ENCODE measurements around the gene SNX6. TPM values are rescaled to one million over a fixed set of nuclear protein-coding genes. Genes with fewer than 3 reads are reported as not detected.
"Not testable (repeated sequence)": the region's sequence is repeated elsewhere in the genome, so short reads cannot be mapped to it uniquely, and the experiment has no call there.

The SNX6 gene
- total and polyA plus RNA-seq, 7 donors, result 30.7 to 66.2 (median 43.8) TPM

GRCh38 chr14:34662561-34663088 lies 32.7 kb upstream of the SNX6 start:
- no peak for ATAC-seq
- intact Hi-C loops (cut with DNase I), result no loop called here
- TF ChIP-seq CTCF (IDR thresholded peaks at IDR 0.05), result no peak
- 95 to 96% (median 95%) methylated on average over 4 of the region's 4 CpGs for WGBS, 3 donors
- H3K4me3 ChIP-seq, result no peak overlapping the region
- no peak for DNase-seq
- H3K27ac ChIP-seq, result no peak overlapping the region
- H3K36me3 ChIP-seq (ENCODE audit: insufficient read depth in 1 of 2, low read depth in 1 of 2), result no peaks in the 10 kb centered on the region
- H3K27me3 ChIP-seq (ENCODE audit: insufficient read depth in 3 of 3, low read length in 2 of 3), result no peaks in the 10 kb centered on the region
- H3K9me3 ChIP-seq, result peaks cover 4% of the 10 kb centered on the region
- H3K4me1 ChIP-seq, result no peaks in the 10 kb centered on the region

GRCh38 chr14:34660796-34661195 lies 30.8 kb upstream of the SNX6 start:
- H3K36me3 ChIP-seq (ENCODE audit: insufficient read depth in 1 of 2, low read depth in 1 of 2), result no peaks in the 10 kb centered on the region
- H3K9me3 ChIP-seq, result peaks cover 4% of the 10 kb centered on the region
- H3K27me3 ChIP-seq (ENCODE audit: insufficient read depth in 3 of 3, low read length in 2 of 3), result no peaks in the 10 kb centered on the region
- DNase-seq (no peak), ATAC-seq (no peak)
- H3K4me3 ChIP-seq, result no peak overlapping the region
- H3K27ac ChIP-seq, result no peak overlapping the region
- intact Hi-C loops (cut with DNase I), result no loop called here
- no peaks in the 10 kb centered on the region for H3K4me1 ChIP-seq
- TF ChIP-seq CTCF (IDR thresholded peaks at IDR 0.05), result no peak

- no peak for DNase-seq
- ATAC-seq, result no peak
- 80 to 94% (median 93%) methylated on average over 1 of the region's 1 CpG for WGBS, 3 donors
- no peaks in the 10 kb centered on the region for H3K36me3 ChIP-seq (ENCODE audit: insufficient read depth in 1 of 2, low read depth in 1 of 2)
- no peaks in the 10 kb centered on the region for H3K4me1 ChIP-seq
- no peak overlapping the region for H3K27ac ChIP-seq
- intact Hi-C loops (cut with DNase I), result no loop called here
- no peaks in the 10 kb centered on the region for H3K27me3 ChIP-seq (ENCODE audit: insufficient read depth in 3 of 3, low read length in 2 of 3)
- no peak for TF ChIP-seq CTCF (IDR thresholded peaks at IDR 0.05)
- H3K4me3 ChIP-seq, result no peak overlapping the region
- peaks cover 4% of the 10 kb centered on the region for H3K9me3 ChIP-seq
Measured at GRCh38 chr14:34655959-34656358, 26.0 kb upstream of the SNX6 start.

GRCh38 chr14:34653073-34653472 lies 23.1 kb upstream of the SNX6 start:
- 86 to 99% (median 88%) methylated on average over 2 of the region's 2 CpGs for WGBS, 3 donors
- DNase-seq, result not testable (repeated sequence)

GRCh38 chr14:34652348-34652747 lies 22.4 kb upstream of the SNX6 start:
- H3K9me3 ChIP-seq; DNase-seq; H3K4me1 ChIP-seq; H3K4me3 ChIP-seq; ATAC-seq; H3K27me3 ChIP-seq (ENCODE audit: insufficient read depth in 3 of 3, low read length in 2 of 3); intact Hi-C loops (cut with DNase I); H3K27ac ChIP-seq; H3K36me3 ChIP-seq (ENCODE audit: insufficient read depth in 1 of 2, low read depth in 1 of 2): not testable (repeated sequence)
- WGBS, 3 donors, result 83 to 90% (median 90%) methylated on average over 1 of the region's 1 CpG

More at GRCh38 chr14:34653073-34653472, 23.1 kb upstream of the SNX6 start:
- H3K4me1 ChIP-seq; H3K36me3 ChIP-seq (ENCODE audit: insufficient read depth in 1 of 2, low read depth in 1 of 2); H3K27ac ChIP-seq; H3K9me3 ChIP-seq; intact Hi-C loops (cut with DNase I); H3K4me3 ChIP-seq; H3K27me3 ChIP-seq (ENCODE audit: insufficient read depth in 3 of 3, low read length in 2 of 3); ATAC-seq: not testable (repeated sequence)

Data from psoas muscle (tissue), 8 donors.